ENCODE measurements around the gene TBX4.

GRCh38 chr17:61421460-61421859 is 30.8 kb upstream of the TBX4 start:
- TF ChIP-seq CTCF (conservative IDR thresholded peaks at IDR 0.05; ENCODE audit: low read depth in 2 of 2) (no peak), EZH2 (IDR thresholded peaks at IDR 0.05; ENCODE audit: low read depth, unreplicated experiment) (no peak), POLR2AphosphoS5 (IDR thresholded peaks at IDR 0.05; ENCODE audit: low read depth) (no peak), EZH2phosphoT487 (IDR thresholded peaks at IDR 0.05; ENCODE audit: unreplicated experiment) (no peak), ZNF114 (CRISPR knock-in tag; IDR thresholded peaks at IDR 0.05) (no peak), JUNB (IDR thresholded peaks at IDR 0.05; ENCODE audit: unreplicated experiment) (no peak), STAT1 (IDR thresholded peaks at IDR 0.05; ENCODE audit: unreplicated experiment) (no peak)
- TF ChIP-seq, protein P1, sequence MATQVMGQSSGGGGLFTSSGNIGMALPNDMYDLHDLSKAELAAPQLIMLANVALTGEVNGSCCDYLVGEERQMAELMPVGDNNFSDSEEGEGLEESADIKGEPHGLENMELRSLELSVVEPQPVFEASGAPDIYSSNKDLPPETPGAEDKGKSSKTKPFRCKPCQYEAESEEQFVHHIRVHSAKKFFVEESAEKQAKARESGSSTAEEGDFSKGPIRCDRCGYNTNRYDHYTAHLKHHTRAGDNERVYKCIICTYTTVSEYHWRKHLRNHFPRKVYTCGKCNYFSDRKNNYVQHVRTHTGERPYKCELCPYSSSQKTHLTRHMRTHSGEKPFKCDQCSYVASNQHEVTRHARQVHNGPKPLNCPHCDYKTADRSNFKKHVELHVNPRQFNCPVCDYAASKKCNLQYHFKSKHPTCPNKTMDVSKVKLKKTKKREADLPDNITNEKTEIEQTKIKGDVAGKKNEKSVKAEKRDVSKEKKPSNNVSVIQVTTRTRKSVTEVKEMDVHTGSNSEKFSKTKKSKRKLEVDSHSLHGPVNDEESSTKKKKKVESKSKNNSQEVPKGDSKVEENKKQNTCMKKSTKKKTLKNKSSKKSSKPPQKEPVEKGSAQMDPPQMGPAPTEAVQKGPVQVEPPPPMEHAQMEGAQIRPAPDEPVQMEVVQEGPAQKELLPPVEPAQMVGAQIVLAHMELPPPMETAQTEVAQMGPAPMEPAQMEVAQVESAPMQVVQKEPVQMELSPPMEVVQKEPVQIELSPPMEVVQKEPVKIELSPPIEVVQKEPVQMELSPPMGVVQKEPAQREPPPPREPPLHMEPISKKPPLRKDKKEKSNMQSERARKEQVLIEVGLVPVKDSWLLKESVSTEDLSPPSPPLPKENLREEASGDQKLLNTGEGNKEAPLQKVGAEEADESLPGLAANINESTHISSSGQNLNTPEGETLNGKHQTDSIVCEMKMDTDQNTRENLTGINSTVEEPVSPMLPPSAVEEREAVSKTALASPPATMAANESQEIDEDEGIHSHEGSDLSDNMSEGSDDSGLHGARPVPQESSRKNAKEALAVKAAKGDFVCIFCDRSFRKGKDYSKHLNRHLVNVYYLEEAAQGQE (IDR thresholded peaks at IDR 0.05; ENCODE audit: unreplicated experiment): no peak

Measured in GM23338 (cell line).